H1 (cell line): Measurements from ENCODE around the gene SORBS1. TPM values are rescaled to one million over a fixed set of nuclear protein-coding genes. Genes with fewer than 3 reads are reported as not detected.

ENCODE experiments used
- CTCF ChIA-PET: fragments of 300-600 bp; sonication (Branson Sonifier 250); formaldehyde crosslinking; loops from one replicate; lab custom pipeline; 2021; ENCODE audit not compliant: partially characterized antibody; lab: Charles Lee
- POLR2A ChIA-PET: fragments of 300-600 bp; sonication (Branson Sonifier 250); formaldehyde crosslinking; loops from one replicate; lab custom pipeline; 2021; ENCODE audit warnings: inconsistent platforms; ENCODE audit not compliant: partially characterized antibody; lab: Charles Lee
- DNase-seq, 2 experiments: peaks; one replicate each; pipeline versions ENCODE4 v3.0.0 to v3.0.0-alpha.2; 2010 to 2022; ENCODE audit warnings: low spot score in 2 of 2, low read depth in 1 of 2, mixed read lengths in 1 of 2
- FAIRE-seq: peaks from 2 replicates; lab custom pipeline; 2011; peaks lifted over from hg19 to GRCh38; lab: Jason Lieb, UNC
- H2AFZ ChIP-seq: 2 replicates; pipeline ENCODE4 v1.8.1; 2012; ENCODE audit warnings: low read length, inconsistent platforms
- H2AK5ac ChIP-seq: 2 replicates; pipeline ENCODE4 v1.6.1; 2013; ENCODE audit warnings: low read depth, low read length
- H2BK120ac ChIP-seq: replicated peaks from 2 replicates; pipeline ENCODE3; 2013; ENCODE audit warnings: low read depth, low read length, inconsistent platforms
- H2BK12ac ChIP-seq: 2 replicates; pipeline ENCODE4 v1.6.1; 2013; ENCODE audit warnings: low read depth, low read length
- H2BK15ac ChIP-seq: 2 replicates; pipeline ENCODE4 v1.6.1; 2013; ENCODE audit warnings: low read length
- H2BK20ac ChIP-seq: 2 replicates; pipeline ENCODE4 v1.6.1; 2013; ENCODE audit warnings: low read length
- H2BK5ac ChIP-seq: 2 replicates; pipeline ENCODE4 v1.6.1; 2013; ENCODE audit warnings: low read depth, low read length
- H3K14ac ChIP-seq: 2 replicates; pipeline ENCODE4 v1.6.1; 2013; ENCODE audit warnings: inconsistent platforms; ENCODE audit not compliant: insufficient read length
- H3K18ac ChIP-seq: 2 replicates; pipeline ENCODE4 v1.6.1; 2013; ENCODE audit warnings: low read length; ENCODE audit errors: extremely low read depth
- H3K23ac ChIP-seq: 2 replicates; pipeline ENCODE4 v1.6.1; 2013; ENCODE audit warnings: inconsistent platforms; ENCODE audit not compliant: insufficient read length
- H3K23me2 ChIP-seq: 2 replicates; pipeline ENCODE4 v1.6.1; 2013; ENCODE audit warnings: low read depth, low read length
- H3K27ac ChIP-seq: 2 replicates; pipeline ENCODE4 v1.6.1; 2011; ENCODE audit warnings: low read depth, low read length, inconsistent platforms
- H3K27me3 ChIP-seq, 4 experiments: replicated peaks in 1 of 4; 1 replicate in 1 of 4; 2 replicates in 3 of 4; pipeline versions ENCODE4 v1.6.1 to v1.8.1; 2011 to 2013; ENCODE audit warnings: low read length in 3 of 4, mild to moderate bottlenecking in 3 of 4, inconsistent platforms in 2 of 4, mixed read lengths in 2 of 4, moderate library complexity in 1 of 4; ENCODE audit not compliant: control insufficient read depth in 3 of 4, insufficient read depth in 3 of 4; ENCODE audit errors: extremely low read depth in 1 of 4
- H3K36me3 ChIP-seq, 4 experiments: 2 replicates each; pipeline versions ENCODE4 v1.6.1 to v1.8.1; 2011 to 2013; ENCODE audit warnings: mild to moderate bottlenecking in 4 of 4, low read length in 3 of 4, moderate library complexity in 2 of 4, control low read depth in 1 of 4, inconsistent platforms in 1 of 4; ENCODE audit not compliant: insufficient read depth in 4 of 4, control insufficient read depth in 2 of 4
- H3K4ac ChIP-seq: replicated peaks from 2 replicates; pipeline ENCODE3; 2013; ENCODE audit warnings: low read length, low read depth, mixed read lengths, inconsistent platforms; ENCODE audit not compliant: insufficient read length
- H3K4me1 ChIP-seq, 4 experiments: replicated peaks in 1 of 4; 1 replicate in 1 of 4; 2 replicates in 3 of 4; pipeline versions ENCODE4 v1.6.1 to v1.8.1; 2011 to 2013; ENCODE audit warnings: low read length in 3 of 4, inconsistent platforms in 2 of 4, mixed read lengths in 1 of 4; ENCODE audit not compliant: insufficient read depth in 4 of 4, control insufficient read depth in 3 of 4
- H3K4me2 ChIP-seq, 2 experiments: 2 replicates each; pipeline versions ENCODE4 v1.6.1 to v1.8.1; 2011 to 2013; ENCODE audit warnings: low read depth in 2 of 2, low read length in 2 of 2, control low read depth in 1 of 2, inconsistent platforms in 1 of 2, mild to moderate bottlenecking in 1 of 2; ENCODE audit not compliant: insufficient read depth in 1 of 2
- H3K4me3 ChIP-seq, 4 experiments: fragments of 200-600, 300-600 bp in 1 of 4; sonication (generic), shearing (Covaris generic), sonication (Bioruptor Twin) in 1 of 4; 2 replicates each; pipeline versions ENCODE4 v1.5.1 to v1.8.1; 2011 to 2016; ENCODE audit warnings: low read length in 4 of 4, low read depth in 3 of 4, control low read depth in 2 of 4, inconsistent platforms in 2 of 4, mild to moderate bottlenecking in 2 of 4, mixed read lengths in 1 of 4, moderate library complexity in 1 of 4; ENCODE audit not compliant: insufficient read depth in 2 of 4; ENCODE audit errors: extremely low read depth in 1 of 4
- H3K56ac ChIP-seq: replicated peaks from 2 replicates; pipeline ENCODE3; 2013; ENCODE audit warnings: low read depth, mild to moderate bottlenecking, mixed read lengths, low read length, inconsistent platforms; ENCODE audit not compliant: insufficient read length
- H3K79me1 ChIP-seq: 2 replicates; pipeline ENCODE4 v1.6.1; 2013; ENCODE audit warnings: low read depth, low read length, control low read depth
- H3K79me2 ChIP-seq, 2 experiments: 2 replicates each; pipeline versions ENCODE4 v1.6.1 to v1.8.1; 2012 to 2013; ENCODE audit warnings: low read length in 2 of 2, mild to moderate bottlenecking in 2 of 2, inconsistent platforms in 1 of 2; ENCODE audit not compliant: insufficient read depth in 2 of 2, control insufficient read depth in 1 of 2
- H3K9ac ChIP-seq, 4 experiments: replicated peaks in 1 of 4; 1 replicate in 1 of 4; 2 replicates in 3 of 4; pipeline versions ENCODE4 v1.6.1 to v1.8.1; 2011 to 2013; ENCODE audit warnings: low read depth in 3 of 4, low read length in 3 of 4, control low read depth in 2 of 4, mild to moderate bottlenecking in 2 of 4, moderate library complexity in 2 of 4, inconsistent platforms in 1 of 4; ENCODE audit errors: extremely low read depth in 1 of 4
- H3K9me3 ChIP-seq, 2 experiments: 2 replicates each; pipeline versions ENCODE4 v1.6.1 to v1.8.1; 2012 to 2013; ENCODE audit warnings: mild to moderate bottlenecking in 2 of 2, moderate library complexity in 2 of 2, control low read depth in 1 of 2, inconsistent platforms in 1 of 2, low read depth in 1 of 2, low read length in 1 of 2, mixed read lengths in 1 of 2; ENCODE audit not compliant: insufficient read depth in 2 of 2
- H4K20me1 ChIP-seq, 2 experiments: replicated peaks in 1 of 2; 2 replicates each; pipeline versions ENCODE3 to v1.8.1; 2011 to 2013; ENCODE audit warnings: inconsistent platforms in 2 of 2, low read length in 2 of 2, mild to moderate bottlenecking in 1 of 2; ENCODE audit not compliant: insufficient read depth in 2 of 2, control insufficient read depth in 1 of 2
- H4K5ac ChIP-seq: 2 replicates; pipeline ENCODE4 v1.6.1; 2013; ENCODE audit warnings: low read length, low read depth, mixed read lengths, inconsistent platforms; ENCODE audit not compliant: insufficient read length
- H4K8ac ChIP-seq: 2 replicates; pipeline ENCODE4 v1.8.0; 2013; ENCODE audit warnings: mild to moderate bottlenecking, moderate library complexity, low read length, inconsistent platforms; ENCODE audit not compliant: insufficient read depth; ENCODE audit errors: extremely low read depth
- H4K91ac ChIP-seq: replicated peaks from 2 replicates; pipeline ENCODE3; 2013; ENCODE audit warnings: low read length, mixed read lengths, inconsistent platforms; ENCODE audit not compliant: insufficient read length
- CREB1 ChIP-seq: IDR thresholded peaks from 2 replicates; pipeline ENCODE4 v1.6.1; 2012; ENCODE audit warnings: inconsistent platforms
- NANOG ChIP-seq: IDR thresholded peaks from 2 replicates; pipeline ENCODE4 v1.6.1; 2011; ENCODE audit warnings: low read length, low read depth, mild to moderate bottlenecking, inconsistent platforms; ENCODE audit not compliant: insufficient read depth, poor library complexity, severe bottlenecking
- WGBS, 2 experiments: shearing (Covaris generic) in 1 of 2; methylation state at CpG; one replicate each; pipeline versions ENCODE4 v1.1.6 to v1.1.7; 2013 to 2015; ENCODE audit warnings: low lambda C conversion rate in 2 of 2, mixed read lengths in 2 of 2, inconsistent platforms in 1 of 2, low coverage in 1 of 2, missing lambda C conversion rate in 1 of 2; ENCODE audit not compliant: insufficient replicate concordance in 2 of 2, insufficient coverage in 1 of 2, insufficient read length in 1 of 2; ENCODE audit errors: extremely low coverage in 1 of 2, missing lambda C conversion rate in 1 of 2; 5-methylcytosine and 5-hydroxymethylcytosine counted together
- polyA plus RNA-seq, 7 experiments: library from polyadenylated mRNA; depleted of rRNA in 3 of 7; stranded (reverse) in 5 of 7; unstranded in 2 of 7; fragments of >200 nt in 5 of 7; fragments of 200-250 nt in 2 of 7; gene quantifications; 1 replicate in 5 of 7; 2 replicates in 1 of 7; 4 replicates in 1 of 7; pipeline versions ENCODE4 v1.2.1 to v1.2.3, GENCODE V29; 2011 to 2013; ENCODE audit warnings: missing spikeins in 2 of 7, mixed read lengths in 2 of 7
- total RNA-seq: library from RNA; stranded (reverse); fragmentation: NEBNext Ultra II Directional; extraction: Animal tissue kit (Norgen Biotek cat#: 25700); gene quantifications from 2 replicates; pipeline ENCODE4 v1.2.1, GENCODE V29; 2021

The SORBS1 gene
- total and polyA plus RNA-seq, 2 of the 8 experiments (the other 6 are each of a cell fraction or from before 2014, with no cell fraction given) = 16.0 to 35.0 TPM

DNA sequence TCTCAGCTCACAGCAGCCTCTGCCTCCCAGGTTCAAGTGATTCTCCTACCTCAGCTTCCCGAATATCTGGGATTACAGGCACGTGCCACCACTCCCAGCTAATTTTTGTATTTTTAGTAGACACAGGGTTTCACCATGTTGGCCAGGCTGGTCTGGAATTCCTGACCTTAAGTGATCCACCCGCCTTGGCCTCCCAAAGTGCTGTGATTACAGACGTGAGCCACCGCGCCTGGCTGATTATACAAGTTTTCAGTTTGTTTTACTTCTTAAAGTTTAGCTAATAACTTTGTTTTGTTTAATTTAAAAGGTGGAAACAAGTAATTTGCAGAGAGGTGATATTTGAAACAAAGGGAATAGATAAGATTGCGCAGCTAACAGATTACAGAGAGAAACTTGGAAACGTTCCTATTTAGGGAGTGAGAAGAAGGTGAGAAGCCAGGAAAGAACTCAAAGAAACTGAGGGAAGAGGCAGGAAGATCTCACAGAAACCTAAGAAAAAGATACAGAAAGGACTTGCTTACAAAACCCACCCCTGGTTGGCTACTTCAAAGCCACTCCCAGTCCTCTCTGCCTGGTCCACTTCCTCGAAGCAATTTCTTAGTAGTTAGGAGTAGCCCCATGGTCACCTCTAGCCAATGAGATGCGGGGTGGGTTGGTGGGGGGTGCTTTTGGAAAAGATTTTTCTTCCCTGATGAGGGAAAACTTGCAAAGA, 255.4 kb downstream of the SORBS1 start:
- no peak overlapping the region for H2AFZ ChIP-seq

More for the DNA sequence above, 255.4 kb downstream of the SORBS1 start:
- no peaks in the 10 kb centered on the region for H3K36me3 ChIP-seq
- H3K14ac ChIP-seq = no peak overlapping the region
- no peak overlapping the region for H2BK120ac ChIP-seq
- no peaks in the 10 kb centered on the region; the same call in 1 of the 2 replicates for H3K23me2 ChIP-seq
- no peak overlapping the region for H3K4me3 ChIP-seq
- peaks cover 0 to 15% (median 3%) of the 10 kb centered on the region in 4 experiments; a peak in 4 of 7 replicates for H3K4me1 ChIP-seq
- H4K8ac ChIP-seq = no peak overlapping the region
- no peak overlapping the region for H2BK5ac ChIP-seq
- ChIA-PET POLR2A (interaction anchor here (1.2 kb wide), 1 partner anchor 11 kb away, joined by 6 read pairs; no protein-coding TSS in a partner anchor), CTCF (interaction anchor here (1.1 kb wide), 1 partner anchor 68 kb away, joined by 3 read pairs; no protein-coding TSS in a partner anchor)
- 94% methylated on average over 10 of the region's 10 CpGs; no CpG with 5 or more reads in 1 of the 2 experiments for WGBS, 2 experiments
- no peak overlapping the region for H2AK5ac ChIP-seq
- no peak overlapping the region for H3K18ac ChIP-seq
- no peak overlapping the region for H4K91ac ChIP-seq
- no peaks in the 10 kb centered on the region for H3K79me2 ChIP-seq
- no peak overlapping the region for H3K9ac ChIP-seq
- H3K56ac ChIP-seq = no peak overlapping the region
- DNase-seq = no peak
- no peak overlapping the region for H3K4ac ChIP-seq
- no peaks in the 10 kb centered on the region for H3K9me3 ChIP-seq
- FAIRE-seq = no peak
- no peak overlapping the region for H3K4me2 ChIP-seq
- H3K23ac ChIP-seq = no peak overlapping the region
- no peak overlapping the region for H2BK20ac ChIP-seq
- no peaks in the 10 kb centered on the region for H4K20me1 ChIP-seq
- H2BK12ac ChIP-seq = no peak overlapping the region
- no peak for TF ChIP-seq NANOG
- TF ChIP-seq CREB1 = no peak
- peaks cover 0 to 3% (median 0%) of the 10 kb centered on the region in 4 experiments; a peak in 1 of 7 replicates for H3K27me3 ChIP-seq
- H2BK15ac ChIP-seq = no peak overlapping the region
- no peak overlapping the region for H3K27ac ChIP-seq
- no peak overlapping the region for H4K5ac ChIP-seq
- H3K79me1 ChIP-seq = no peaks in the 10 kb centered on the region
